ENCODE results near the gene USE1. TPM values are rescaled to one million over a fixed set of nuclear protein-coding genes. Genes with fewer than 3 reads are reported as not detected.
A peak's percentile ranks its signal among the peaks of the same experiment; 100 is the strongest.

USE1 gene
- total and polyA plus RNA-seq, 8 donors: 12.8 to 46.6 (median 19.1) TPM

DNA sequence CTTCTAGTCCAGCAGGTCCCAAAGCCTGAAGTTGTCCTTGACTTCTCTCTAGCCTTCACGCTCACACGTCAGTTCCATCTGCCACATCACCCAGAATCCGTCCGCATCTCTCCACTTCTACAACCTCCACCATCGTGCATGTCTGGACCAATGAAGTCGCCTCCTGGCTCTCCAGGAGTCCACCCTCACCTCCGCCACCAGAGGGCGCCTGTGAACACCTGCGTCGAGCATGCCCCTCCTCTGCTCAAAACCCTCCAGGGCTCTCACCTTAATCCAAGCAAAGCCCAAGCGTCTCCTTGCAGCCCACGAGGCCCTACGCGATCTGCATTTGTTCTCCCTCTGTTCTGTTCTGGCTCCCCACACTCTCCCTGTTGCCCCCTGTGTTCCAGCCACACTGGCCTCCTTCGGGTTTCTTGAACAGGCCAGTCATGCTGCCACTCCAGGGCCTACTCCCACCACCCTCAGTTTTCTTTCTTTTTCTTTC lies 45.7 kb downstream of the USE1 start:
- 9 to 10% methylated on average over 15 of the region's 15 CpGs for WGBS, 2 donors
- Histone ChIP-seq H3K9me3 (no peaks in the 10 kb centered on the region), H3K4me3 (no peak overlapping the region), H3K27ac (peak overlapping the region in 3 of 4 donors; percentile 51 to 66 (median 54)), H3K36me3 (no peaks in the 10 kb centered on the region), H3K4me1 (peaks cover 4 to 19% (median 9%) of the 10 kb centered on the region in 3 donors), H3K27me3 (no peaks in the 10 kb centered on the region)
- ATAC-seq: peak; percentile 92 to 95 (median 93)
- intact Hi-C loops (cut with DNase I): no loop called here
- no peak for FAIRE-seq
- TF ChIP-seq, protein P1, sequence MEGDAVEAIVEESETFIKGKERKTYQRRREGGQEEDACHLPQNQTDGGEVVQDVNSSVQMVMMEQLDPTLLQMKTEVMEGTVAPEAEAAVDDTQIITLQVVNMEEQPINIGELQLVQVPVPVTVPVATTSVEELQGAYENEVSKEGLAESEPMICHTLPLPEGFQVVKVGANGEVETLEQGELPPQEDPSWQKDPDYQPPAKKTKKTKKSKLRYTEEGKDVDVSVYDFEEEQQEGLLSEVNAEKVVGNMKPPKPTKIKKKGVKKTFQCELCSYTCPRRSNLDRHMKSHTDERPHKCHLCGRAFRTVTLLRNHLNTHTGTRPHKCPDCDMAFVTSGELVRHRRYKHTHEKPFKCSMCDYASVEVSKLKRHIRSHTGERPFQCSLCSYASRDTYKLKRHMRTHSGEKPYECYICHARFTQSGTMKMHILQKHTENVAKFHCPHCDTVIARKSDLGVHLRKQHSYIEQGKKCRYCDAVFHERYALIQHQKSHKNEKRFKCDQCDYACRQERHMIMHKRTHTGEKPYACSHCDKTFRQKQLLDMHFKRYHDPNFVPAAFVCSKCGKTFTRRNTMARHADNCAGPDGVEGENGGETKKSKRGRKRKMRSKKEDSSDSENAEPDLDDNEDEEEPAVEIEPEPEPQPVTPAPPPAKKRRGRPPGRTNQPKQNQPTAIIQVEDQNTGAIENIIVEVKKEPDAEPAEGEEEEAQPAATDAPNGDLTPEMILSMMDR (IDR thresholded peaks at IDR 0.05): peak; percentile 83 to 93 (median 87)
- peak; percentile 82 to 95 (median 91) for DNase-seq

- ATAC-seq: no peak
- Histone ChIP-seq H3K36me3 (no peaks in the 10 kb centered on the region), H3K4me1 (peaks cover 4 to 19% (median 9%) of the 10 kb centered on the region in 3 donors), H3K9me3 (no peaks in the 10 kb centered on the region), H3K27ac (no peak overlapping the region), H3K27me3 (no peaks in the 10 kb centered on the region), H3K4me3 (no peak overlapping the region)
- peak in 1 of 6 donors; percentile 54 for DNase-seq
- TF ChIP-seq, protein P1 (IDR thresholded peaks at IDR 0.05): no peak
- intact Hi-C loops (cut with DNase I): no loop called here
- no peak for FAIRE-seq
- 81 to 90% methylated on average over 16 of the region's 16 CpGs for WGBS, 2 donors
These were observed 47.4 kb downstream of the USE1 start for GRCh38 chr19:17262557-17262956.

DNA sequence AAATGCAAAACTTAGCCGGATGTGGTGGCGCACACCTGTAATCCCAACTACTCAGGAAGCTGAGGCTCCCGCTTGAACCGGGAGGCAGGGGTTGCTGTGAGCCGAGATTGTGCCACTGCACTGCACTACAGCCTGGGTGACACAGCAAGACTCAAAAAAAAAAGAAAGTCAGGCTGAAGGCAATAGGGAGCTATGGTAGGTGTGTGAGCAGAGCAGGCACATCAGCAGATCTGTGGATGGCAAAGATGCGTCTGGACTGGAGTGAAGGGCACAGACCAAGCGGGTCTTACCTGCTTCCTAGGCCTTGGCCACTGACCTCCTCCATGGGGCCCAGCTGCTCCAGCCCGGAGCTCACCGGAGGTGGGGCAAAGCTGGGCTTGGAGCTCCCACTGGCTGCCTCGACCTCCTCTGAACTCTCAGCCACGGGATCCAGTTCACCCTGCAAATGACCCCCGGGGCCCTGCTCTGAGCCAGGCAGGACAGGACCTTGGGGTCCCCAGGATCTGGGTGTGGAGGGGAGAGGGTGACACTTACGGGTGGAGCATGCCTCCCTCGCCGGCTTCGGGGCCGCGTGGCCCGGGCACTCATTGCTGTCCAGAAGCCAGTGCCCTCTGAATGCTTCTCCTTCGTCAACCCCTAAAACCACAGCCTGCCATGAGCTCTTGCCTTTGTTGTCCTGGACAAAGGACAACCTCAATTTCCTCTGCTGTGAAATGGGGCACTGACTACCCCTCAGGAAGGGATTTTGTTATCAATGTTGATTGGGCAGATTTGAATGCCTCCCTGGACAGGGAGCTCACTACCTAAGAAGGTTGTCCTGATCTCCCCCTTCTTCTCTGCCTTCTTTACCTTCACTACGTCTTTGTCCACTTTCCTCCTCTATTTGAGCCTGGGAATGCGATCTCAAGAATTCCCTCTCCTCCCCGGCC lies 48.8 kb downstream of the USE1 start:
- Histone ChIP-seq H3K4me1 (peaks cover 4 to 15% (median 14%) of the 10 kb centered on the region in 3 donors), H3K4me3 (no peak overlapping the region), H3K27me3 (no peaks in the 10 kb centered on the region), H3K27ac (no peak overlapping the region), H3K36me3 (no peaks in the 10 kb centered on the region), H3K9me3 (no peaks in the 10 kb centered on the region)
- TF ChIP-seq, protein P1 (IDR thresholded peaks at IDR 0.05): no peak
- intact Hi-C loops (cut with DNase I): no loop called here
- DNase-seq (peak in 1 of 6 donors; percentile 64), ATAC-seq (no peak), FAIRE-seq (no peak)
- WGBS, 2 donors: 83 to 85% methylated on average over 23 of the region's 23 CpGs

DNA sequence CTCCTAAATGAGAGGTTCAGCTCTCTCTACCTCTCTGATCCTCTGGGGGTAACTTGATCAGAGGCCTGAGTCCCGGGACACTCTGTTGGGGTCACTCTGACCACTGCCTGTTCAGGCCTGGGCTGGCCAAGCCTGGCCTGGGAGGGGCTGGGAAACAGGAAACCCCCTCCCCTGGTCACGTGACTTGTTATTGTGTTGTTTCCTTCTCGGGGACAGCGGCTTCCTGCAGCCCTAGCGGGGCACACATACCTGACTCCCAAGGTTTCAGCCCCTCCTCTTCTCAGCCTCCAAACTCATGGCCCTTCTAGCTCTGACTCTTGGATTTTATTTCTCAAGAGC lies 49.5 kb downstream of the USE1 start, which contains the start of gene USHBP1:
Gene USHBP1, minus strand, starts transcription at position 105 of the 339 bp plus-strand sequence. CDS start 446 bp downstream, outside the sequence.
- no peak for FAIRE-seq
- Histone ChIP-seq H3K4me1 (peaks cover 4 to 9% (median 8%) of the 10 kb centered on the region in 3 donors), H3K27ac (no peak within 1 kb of the TSS), H3K27me3 (no peaks in the 10 kb centered on the region), H3K4me3 (no peak within 1 kb of the TSS), H3K36me3 (no peaks in the 10 kb centered on the region), H3K9me3 (no peaks in the 10 kb centered on the region)
- TF ChIP-seq, protein P1 (IDR thresholded peaks at IDR 0.05): no peak
- intact Hi-C loops (cut with DNase I): no loop called here
- no peak for DNase-seq
- no peak for ATAC-seq
- WGBS, 2 donors: 65 to 66% methylated on average over 5 of the region's 5 CpGs
